Thyroid gland (tissue), 4 donors: Measurements from ENCODE around the gene CARD14.

Experiments used
- CTCF ChIP-seq, 6 experiments: fragments of 200-600 bp in 3 of 6; fragments of 450-650 bp in 3 of 6; sonication (generic) in 3 of 6; IDR thresholded peaks; one replicate each; pipeline ENCODE4 v1.5.1; 2016 to 2019; ENCODE audit warnings: antibody characterized with exemption in 6 of 6, mild to moderate bottlenecking in 2 of 6, inconsistent platforms in 1 of 6, moderate library complexity in 1 of 6
- POLR2A ChIP-seq, 2 donors: fragments of 450-650 bp; IDR thresholded peaks; one replicate each; pipeline ENCODE4 v1.6.1; 2017; ENCODE audit warnings: antibody characterized with exemption in 2 of 2, mild to moderate bottlenecking in 2 of 2, moderate library complexity in 1 of 2

GRCh38 chr17:80224683-80225082 is 54.9 kb downstream of the CARD14 start:
- no peak for TF ChIP-seq POLR2A (IDR thresholded peaks at IDR 0.05)
- TF ChIP-seq CTCF (IDR thresholded peaks at IDR 0.05): no peak
